GM10847 (cell line): ENCODE measurements around the gene NRXN3.

ENCODE experiments used
- POLR2A ChIP-seq: IDR thresholded peaks from 2 replicates; pipeline ENCODE4 v1.6.1; 2011; ENCODE audit not compliant: insufficient read length; ENCODE audit errors: extremely low read depth

NRXN3 gene

GRCh38 chr14:78363008-78363407, 192.8 kb downstream of the NRXN3 start:
- no peak for TF ChIP-seq POLR2A

- TF ChIP-seq POLR2A, result no peak
These were observed 197.2 kb downstream of the NRXN3 start for GRCh38 chr14:78367355-78367754.

- TF ChIP-seq POLR2A, result no peak
These were observed 212.9 kb downstream of the NRXN3 start for GRCh38 chr14:78383060-78383459.

GRCh38 chr14:78398216-78398615, 228.0 kb downstream of the NRXN3 start:
- TF ChIP-seq POLR2A, result no peak

- no peak for TF ChIP-seq POLR2A
These were observed 229.2 kb downstream of the NRXN3 start for GRCh38 chr14:78399316-78399889.

- no peak for TF ChIP-seq POLR2A
These were observed 231.7 kb downstream of the NRXN3 start for GRCh38 chr14:78401866-78402265.

GRCh38 chr14:78403278-78403815, 233.2 kb downstream of the NRXN3 start:
- TF ChIP-seq POLR2A, result no peak

GRCh38 chr14:78405079-78405856, 235.1 kb downstream of the NRXN3 start:
- no peak for TF ChIP-seq POLR2A

GRCh38 chr14:78412475-78412874, 242.3 kb downstream of the NRXN3 start:
- TF ChIP-seq POLR2A, result no peak

- no peak for TF ChIP-seq POLR2A
These were observed 244.0 kb downstream of the NRXN3 start for GRCh38 chr14:78414172-78414571.

GRCh38 chr14:78417532-78417931, 247.4 kb downstream of the NRXN3 start:
- no peak for TF ChIP-seq POLR2A

- TF ChIP-seq POLR2A, result no peak
These were observed 254.1 kb downstream of the NRXN3 start for GRCh38 chr14:78424311-78424710.

GRCh38 chr14:78425330-78425729, 255.2 kb downstream of the NRXN3 start:
- TF ChIP-seq POLR2A, result no peak

- TF ChIP-seq POLR2A, result no peak
These were observed 255.6 kb downstream of the NRXN3 start for GRCh38 chr14:78425782-78426181.

- TF ChIP-seq POLR2A, result no peak
These were observed 261.9 kb downstream of the NRXN3 start for GRCh38 chr14:78432046-78432445.

GRCh38 chr14:78440356-78440894, 270.3 kb downstream of the NRXN3 start:
- TF ChIP-seq POLR2A, result no peak
